NCI-H2081 (cell line): Measurements from ENCODE around the gene ARHGEF28.

Experiments used
- DNase-seq, 2 experiments: peaks; one replicate each; lab custom pipeline; 2025; lab: John Stamatoyannopoulos, UW

The ARHGEF28 gene

DNA sequence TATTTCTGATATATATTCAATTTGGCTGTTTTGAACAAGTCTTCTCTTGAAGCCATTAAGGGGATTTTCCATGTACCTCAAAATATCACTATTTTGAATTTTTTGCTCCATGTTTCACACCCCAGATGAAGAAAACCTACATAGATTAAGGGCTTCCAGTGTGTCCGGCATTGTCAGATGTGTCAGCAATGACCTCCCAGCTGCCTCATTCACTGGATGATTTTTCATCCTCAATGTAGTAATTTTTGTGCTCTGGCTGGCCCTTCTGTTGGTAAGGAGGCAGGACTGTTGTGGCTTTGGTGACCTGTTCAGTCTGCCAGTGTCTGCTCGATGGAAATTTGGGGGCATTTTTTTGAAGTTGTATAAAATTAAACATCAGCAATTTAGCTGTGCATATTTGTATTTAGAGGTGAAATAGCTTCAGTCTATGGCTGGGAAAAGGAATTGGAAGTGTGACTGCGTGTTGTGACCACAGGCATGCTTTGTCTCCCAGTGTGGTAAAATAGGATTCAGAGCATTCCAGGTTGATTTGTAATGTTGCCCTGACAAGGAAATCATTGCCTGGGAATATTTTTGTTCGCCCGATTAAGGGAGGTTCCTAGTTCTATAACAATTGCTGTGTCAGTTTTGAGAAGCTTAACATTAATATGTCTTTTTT is 312.4 kb downstream of the ARHGEF28 start:
- no peak for DNase-seq

DNA sequence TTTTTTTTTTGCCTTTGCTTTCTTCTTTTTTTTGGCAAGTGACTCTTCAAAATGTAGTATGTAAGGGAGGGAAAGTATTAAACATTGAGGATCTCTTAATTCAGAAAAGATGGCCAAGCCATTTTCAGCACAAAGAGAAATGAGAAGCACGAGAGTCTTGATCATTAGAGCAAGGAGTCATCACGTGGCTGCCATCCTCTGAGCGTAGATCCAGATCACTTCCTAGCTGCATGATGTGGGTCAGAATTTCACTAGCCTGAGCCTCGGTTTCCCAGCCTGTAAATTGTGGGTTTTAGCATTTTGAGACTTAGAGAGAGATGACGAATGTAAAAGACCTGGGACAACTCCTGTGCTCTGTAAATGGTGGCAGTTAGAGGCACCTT is 312.9 kb downstream of the ARHGEF28 start:
- no peak for DNase-seq

DNA sequence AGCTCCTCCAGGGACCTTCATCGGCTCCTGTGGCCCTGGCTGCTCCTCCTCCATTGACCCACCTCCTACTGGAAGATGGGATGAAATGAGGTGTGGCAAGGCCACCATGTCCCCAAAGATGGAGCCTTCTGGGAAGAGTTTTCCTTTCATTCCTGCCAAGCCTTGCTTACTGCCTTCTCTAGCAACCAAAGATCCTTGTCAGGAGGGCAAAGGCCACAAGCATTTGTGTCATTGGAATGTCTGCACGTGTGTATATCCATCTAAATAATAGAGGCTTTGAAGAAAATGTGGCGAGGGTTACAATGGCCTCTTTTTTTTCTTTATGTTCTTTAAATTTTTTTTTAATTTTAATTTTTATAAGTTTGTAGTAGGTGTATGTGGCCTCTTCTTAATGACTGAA is 313.6 kb downstream of the ARHGEF28 start:
- DNase-seq, result no peak

GRCh38 chr5:73940026-73940425 is 314.0 kb downstream of the ARHGEF28 start:
- no peak for DNase-seq

DNA sequence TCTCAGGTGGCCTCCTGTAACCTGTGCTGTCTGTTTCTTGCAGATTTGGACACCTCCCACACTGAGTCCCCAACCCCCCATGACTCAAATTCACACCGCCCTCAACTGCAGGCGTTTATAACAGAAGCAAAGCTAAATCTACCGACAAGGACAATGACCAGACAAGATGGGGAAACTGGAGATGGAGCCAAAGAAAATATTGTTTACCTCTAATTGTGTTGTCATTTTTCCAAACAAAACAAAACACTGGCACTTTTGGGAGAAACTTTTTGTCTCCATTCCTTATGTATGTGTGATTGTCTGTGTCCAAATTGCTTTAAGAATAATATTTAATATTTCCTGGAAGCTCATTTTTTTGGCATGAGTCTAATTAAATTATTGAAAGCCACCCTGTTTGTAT is 314.8 kb downstream of the ARHGEF28 start:
- DNase-seq, result no peak

DNA sequence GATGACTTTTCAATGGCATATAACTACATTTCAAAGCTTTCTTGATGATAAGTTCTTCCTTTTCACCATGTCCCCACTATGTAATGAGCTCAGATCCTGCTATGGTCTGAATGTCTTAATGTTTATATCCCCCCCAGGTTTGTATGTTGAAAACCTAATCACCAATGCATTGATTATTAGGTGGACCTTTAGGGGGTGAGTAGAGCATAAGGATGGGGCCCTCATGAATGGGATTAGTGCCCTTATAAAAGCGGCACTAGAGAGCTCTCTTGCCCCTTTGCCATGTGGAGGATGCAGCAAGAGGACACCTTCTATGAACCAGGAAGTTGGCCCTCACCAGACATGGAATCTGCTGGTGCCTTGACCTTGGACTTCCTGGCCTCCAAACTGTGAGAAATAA is 316.8 kb downstream of the ARHGEF28 start:
- no peak for DNase-seq

- no peak for DNase-seq
These were observed 317.4 kb downstream of the ARHGEF28 start for GRCh38 chr5:73943397-73943796.

DNA sequence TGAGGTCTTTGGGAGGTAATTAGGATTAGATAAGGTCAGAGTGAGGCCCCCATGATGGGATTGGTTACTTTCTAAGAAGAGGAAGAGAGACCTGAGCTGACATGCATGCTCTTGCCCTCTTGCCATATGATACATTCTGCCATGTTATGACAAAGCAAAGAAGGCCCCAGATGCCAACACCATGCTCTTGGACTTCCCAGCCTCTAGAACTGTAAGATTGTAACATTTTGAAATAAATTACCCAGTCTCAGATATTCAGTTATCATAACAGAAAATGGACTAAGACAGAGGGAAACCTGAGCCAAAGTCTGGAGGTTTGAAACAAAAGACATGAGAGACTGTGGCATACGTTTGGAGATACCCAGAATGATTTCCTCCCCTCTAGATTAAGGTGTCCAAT is 318.6 kb downstream of the ARHGEF28 start:
- DNase-seq, result no peak

- DNase-seq, result no peak
These were observed 319.5 kb downstream of the ARHGEF28 start for GRCh38 chr5:73945505-73945904.

DNA sequence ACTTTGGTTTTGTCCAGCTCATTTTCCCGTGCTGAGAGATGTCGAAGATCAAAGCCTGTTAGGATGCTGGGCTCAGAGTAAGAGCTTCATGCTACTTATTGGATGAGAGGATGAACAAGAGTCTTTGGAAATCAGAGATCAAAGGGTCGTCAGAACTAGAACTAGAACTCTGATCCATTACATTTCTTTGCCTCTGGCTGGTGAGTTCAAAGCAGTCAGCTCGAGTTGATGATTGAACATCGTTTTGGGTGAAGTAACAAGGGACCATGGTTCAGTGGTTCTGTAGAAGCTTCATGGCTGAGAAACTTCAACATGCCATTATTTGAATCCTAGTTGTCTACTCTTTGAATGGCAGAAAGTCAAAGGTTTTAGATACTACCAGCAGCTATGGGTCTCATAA is 320.3 kb downstream of the ARHGEF28 start:
- DNase-seq, result no peak

- no peak for DNase-seq
These were observed 321.1 kb downstream of the ARHGEF28 start for GRCh38 chr5:73946919-73947602.

DNA sequence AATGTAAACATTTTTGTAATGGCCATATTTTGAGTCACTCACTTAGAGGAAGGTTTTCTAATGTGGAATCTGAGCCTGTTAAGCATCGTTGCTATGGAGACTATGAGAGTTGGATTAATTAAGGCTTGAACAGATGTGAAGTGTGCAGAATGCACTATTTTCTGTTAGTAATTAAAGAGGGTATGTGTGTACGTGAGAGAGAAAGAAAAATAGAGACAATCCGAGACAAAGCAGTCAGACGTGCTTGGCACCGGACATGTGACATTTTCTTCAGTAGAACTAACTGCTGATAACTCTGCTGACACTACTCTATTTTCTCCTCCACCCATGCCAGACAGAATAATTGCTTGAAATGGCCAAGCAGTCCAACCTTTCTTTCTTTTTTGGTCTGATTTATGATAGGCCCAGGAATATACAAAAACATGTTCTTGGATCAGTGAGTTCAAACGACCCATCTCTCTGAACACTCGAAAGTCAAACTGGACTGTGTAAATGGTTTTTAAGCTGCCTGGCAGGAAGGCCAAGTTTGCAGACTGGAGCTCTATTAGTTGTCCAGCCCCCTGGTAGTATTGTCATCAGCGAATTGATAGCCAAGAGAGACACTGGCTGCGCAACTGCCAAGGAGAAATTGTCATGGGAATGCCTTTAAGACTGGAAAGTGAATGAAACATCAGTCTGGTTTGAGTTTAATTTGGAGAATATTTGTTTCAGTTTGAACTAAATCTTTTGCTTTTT is 322.1 kb downstream of the ARHGEF28 start:
- DNase-seq, result peak in 1 of 2 experiments; percentile 6

DNA sequence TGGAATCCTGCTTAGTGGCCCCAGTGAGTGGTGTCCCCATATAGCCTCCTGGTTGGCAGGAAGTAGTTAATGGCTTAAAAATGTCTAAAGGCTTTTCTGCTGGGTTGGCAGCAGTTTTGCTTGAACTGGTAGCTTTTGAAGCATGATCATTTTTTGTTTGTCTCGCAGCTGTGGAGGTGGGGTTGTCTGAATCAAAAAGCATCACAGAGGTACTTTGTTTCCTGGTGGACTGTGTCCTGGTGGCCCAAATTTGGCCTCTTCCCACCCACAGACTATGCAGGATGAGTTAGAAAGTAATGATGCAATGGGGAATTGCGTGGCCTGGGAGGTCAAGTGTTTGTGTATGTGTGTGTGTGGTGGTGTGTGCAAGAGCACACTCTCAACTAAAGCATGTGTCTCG is 322.7 kb downstream of the ARHGEF28 start:
- no peak for DNase-seq

GRCh38 chr5:73950441-73950873 is 324.5 kb downstream of the ARHGEF28 start:
- DNase-seq, result no peak

DNA sequence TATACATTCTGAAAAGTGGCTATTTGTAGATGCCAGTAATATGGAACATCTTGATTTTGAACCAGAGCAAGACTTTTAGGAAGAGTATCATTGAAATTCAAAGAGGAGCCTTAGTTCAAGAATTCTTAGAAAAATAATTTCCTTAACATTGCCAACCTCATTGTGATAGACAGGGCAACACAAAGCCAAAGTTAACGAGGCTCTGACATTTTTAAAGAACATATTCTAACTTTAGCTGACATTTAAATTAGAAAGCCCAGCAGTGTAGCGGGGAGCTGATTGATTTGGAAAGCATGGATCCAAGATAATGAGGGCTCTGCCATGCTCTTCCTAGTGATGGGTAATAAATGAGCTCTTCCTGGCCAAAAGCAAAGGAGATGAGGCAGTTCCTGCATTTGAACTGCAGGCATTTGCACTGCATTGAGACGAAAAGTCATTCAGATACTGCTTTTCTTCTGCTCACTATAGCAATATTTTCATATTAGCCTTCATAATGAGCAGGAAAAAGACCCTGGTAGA is 325.0 kb downstream of the ARHGEF28 start:
- DNase-seq, result no peak

GRCh38 chr5:73952872-73953271 is 326.9 kb downstream of the ARHGEF28 start:
- no peak for DNase-seq

GRCh38 chr5:73954381-73954780 is 328.4 kb downstream of the ARHGEF28 start:
- no peak for DNase-seq

- DNase-seq, result no peak
These were observed 329.4 kb downstream of the ARHGEF28 start for GRCh38 chr5:73955271-73955846.

- no peak for DNase-seq
These were observed 331.5 kb downstream of the ARHGEF28 start for GRCh38 chr5:73957397-73958001.

DNA sequence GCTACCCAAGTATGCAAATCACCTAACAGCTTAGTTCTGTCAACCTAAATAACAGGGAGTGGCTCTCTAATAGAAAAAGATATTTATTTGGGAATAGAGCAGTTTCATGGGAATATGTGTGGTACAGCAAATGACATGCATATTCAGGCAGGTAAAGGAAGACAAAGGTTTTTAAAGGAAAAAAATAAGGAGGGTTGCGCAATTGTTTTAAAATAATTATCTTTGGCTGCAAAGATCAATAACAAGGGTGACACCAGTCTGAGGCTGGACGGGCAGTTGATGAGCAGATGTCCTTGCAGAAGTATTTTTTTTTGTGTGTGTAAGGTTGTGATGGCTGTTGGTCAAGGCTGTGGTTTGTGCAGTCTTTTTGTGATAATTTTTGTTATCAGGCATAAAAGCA is 332.0 kb downstream of the ARHGEF28 start:
- no peak for DNase-seq

GRCh38 chr5:73960023-73960422 is 334.0 kb downstream of the ARHGEF28 start:
- DNase-seq, result no peak

GRCh38 chr5:73960426-73960825 is 334.4 kb downstream of the ARHGEF28 start:
- DNase-seq, result no peak
